IMR-90 (cell line): ENCODE results near the gene CLRN3. TPM values are rescaled to one million over a fixed set of nuclear protein-coding genes. Genes with fewer than 3 reads are reported as not detected.

Experiments used
- ATAC-seq: fragments of 200-7000 bp; cut with Tn5 transposase; 2 replicates; pipeline ENCODE4 v1.9.1; 2020; ENCODE audit warnings: low read depth, mild to moderate bottlenecking, moderate library complexity
- BruUV-seq: library from RNA; stranded (reverse); fragments of 400-500 nt; replicated peaks from 2 replicates; lab custom pipeline; 2021; lab: Mats Ljungman, UMichigan
- CTCF ChIA-PET: fragments of 300-600 bp; formaldehyde crosslinking; extraction: SDS; loops from one replicate; lab custom pipeline; 2021; ENCODE audit warnings: antibody characterized with exemption; lab: Yijun Ruan, JAX
- POLR2A ChIA-PET: fragments of 300-600 bp; sonication (Branson Sonifier 250); formaldehyde crosslinking; loops from one replicate; lab custom pipeline; 2022; ENCODE audit warnings: antibody characterized with exemption; ENCODE audit not compliant: unreplicated experiment; lab: Charles Lee
- DNase-seq: peaks from one replicate; pipeline ENCODE4 v3.0.0; 2013
- H2AFZ ChIP-seq: replicated peaks from 2 replicates; pipeline ENCODE3; 2013; ENCODE audit warnings: low read length, mild to moderate bottlenecking; ENCODE audit not compliant: poor library complexity
- H2AK5ac ChIP-seq: 2 replicates; pipeline ENCODE4 v1.6.1; 2013; ENCODE audit warnings: low read depth, low read length, inconsistent platforms
- H2AK9ac ChIP-seq: replicated peaks from 2 replicates; pipeline ENCODE3; 2013; ENCODE audit warnings: mild to moderate bottlenecking, low read depth, low read length, moderate library complexity; ENCODE audit not compliant: poor library complexity
- H2BK120ac ChIP-seq: 2 replicates; pipeline ENCODE4 v1.6.1; 2013; ENCODE audit warnings: low read depth, low read length, inconsistent platforms
- H2BK15ac ChIP-seq: 3 replicates; pipeline ENCODE4 v1.6.1; 2013; ENCODE audit warnings: low read depth, low read length, inconsistent platforms
- H2BK20ac ChIP-seq: 2 replicates; pipeline ENCODE4 v1.6.1; 2013; ENCODE audit warnings: low read depth, mild to moderate bottlenecking, inconsistent platforms, low read length, moderate library complexity
- H2BK5ac ChIP-seq: 2 replicates; pipeline ENCODE4 v1.6.1; 2013; ENCODE audit warnings: mild to moderate bottlenecking, low read depth, low read length, inconsistent platforms; ENCODE audit not compliant: poor library complexity, severe bottlenecking
- H3K14ac ChIP-seq: replicated peaks from 2 replicates; pipeline ENCODE4 v1.6.1; 2013; ENCODE audit warnings: low read depth, low read length, inconsistent platforms
- H3K18ac ChIP-seq: 2 replicates; pipeline ENCODE4 v1.6.1; 2013; ENCODE audit warnings: low read depth, low read length, control low read depth
- H3K23ac ChIP-seq: 2 replicates; pipeline ENCODE4 v1.6.1; 2013; ENCODE audit warnings: low read depth, low read length, inconsistent platforms
- H3K27ac ChIP-seq: 2 replicates; pipeline ENCODE4 v1.5.1; 2013; ENCODE audit warnings: mild to moderate bottlenecking, control low read depth, low read length; ENCODE audit not compliant: insufficient read depth
- H3K27me3 ChIP-seq: 2 replicates; pipeline ENCODE4 v1.6.1; 2013; ENCODE audit warnings: low read length; ENCODE audit not compliant: control insufficient read depth, insufficient read depth
- H3K36me3 ChIP-seq: 2 replicates; pipeline ENCODE4 v1.6.1; 2013; ENCODE audit warnings: low read length, mixed read lengths; ENCODE audit not compliant: control insufficient read depth, insufficient read depth
- H3K4ac ChIP-seq: 2 replicates; pipeline ENCODE4 v1.6.1; 2013; ENCODE audit warnings: low read depth, low read length, inconsistent platforms
- H3K4me1 ChIP-seq: 2 replicates; pipeline ENCODE4 v1.6.1; 2013; ENCODE audit warnings: low read length, mixed read lengths; ENCODE audit not compliant: control insufficient read depth, insufficient read depth
- H3K4me2 ChIP-seq: 2 replicates; pipeline ENCODE4 v1.6.1; 2013; ENCODE audit warnings: low read depth, mild to moderate bottlenecking, control low read depth, low read length, moderate library complexity
- H3K4me3 ChIP-seq: 2 replicates; pipeline ENCODE4 v1.5.1; 2013; ENCODE audit warnings: low read depth, mild to moderate bottlenecking, control low read depth, low read length, moderate library complexity; ENCODE audit not compliant: insufficient read depth
- H3K56ac ChIP-seq: 2 replicates; pipeline ENCODE4 v1.6.1; 2013; ENCODE audit warnings: low read length, inconsistent platforms; ENCODE audit not compliant: insufficient read depth; ENCODE audit errors: extremely low read depth
- H3K79me1 ChIP-seq, 2 experiments: 2 replicates each; pipeline ENCODE4 v1.6.1; 2013; ENCODE audit warnings: low read length in 2 of 2, inconsistent platforms in 1 of 2, low read depth in 1 of 2
- H3K9ac ChIP-seq: 2 replicates; pipeline ENCODE4 v1.6.1; 2013; ENCODE audit warnings: low read depth, low read length, control low read depth
- H3K9me1 ChIP-seq: 2 replicates; pipeline ENCODE4 v1.6.1; 2013; ENCODE audit warnings: low read length, inconsistent platforms; ENCODE audit not compliant: insufficient read depth
- H3K9me3 ChIP-seq: 2 replicates; pipeline ENCODE4 v1.6.1; 2013; ENCODE audit warnings: low read length; ENCODE audit not compliant: control insufficient read depth, insufficient read depth
- H4K20me1 ChIP-seq: 2 replicates; pipeline ENCODE4 v1.6.1; 2013; ENCODE audit warnings: low read length, inconsistent platforms; ENCODE audit not compliant: insufficient read depth
- H4K5ac ChIP-seq: 2 replicates; pipeline ENCODE4 v1.6.1; 2013; ENCODE audit warnings: mild to moderate bottlenecking, low read depth, low read length, control low read depth
- H4K8ac ChIP-seq, 2 experiments: 2 replicates each; pipeline ENCODE4 v1.6.1; 2013; ENCODE audit warnings: low read depth in 2 of 2, low read length in 2 of 2, control low read depth in 1 of 2, inconsistent platforms in 1 of 2
- H4K91ac ChIP-seq: 2 replicates; pipeline ENCODE4 v1.6.1; 2013; ENCODE audit warnings: low read depth, low read length, inconsistent platforms; ENCODE audit not compliant: insufficient read depth
- FOS ChIP-seq: fragments of 150-350 bp; IDR thresholded peaks from 2 replicates; pipeline ENCODE4 v1.6.1; 2016; ENCODE audit warnings: low read depth, low read length
- MAZ ChIP-seq: IDR thresholded peaks from 2 replicates; pipeline ENCODE4 v1.6.1; 2012; ENCODE audit warnings: low read depth, mild to moderate bottlenecking, low read length, improper control_type of control experiment, moderate library complexity, borderline replicate concordance
- WGBS, 2 experiments: methylation state at CpG; one replicate each; pipeline versions ENCODE4 v1.1.5 to v1.1.7; 2013; ENCODE audit warnings: missing lambda C conversion rate in 2 of 2; ENCODE audit not compliant: insufficient read length in 1 of 2; ENCODE audit errors: extremely low coverage in 2 of 2; 5-methylcytosine and 5-hydroxymethylcytosine counted together
- dilution Hi-C: fragments of 300-500 bp; cut with HindIII; formaldehyde crosslinking; loops from one replicate; pipeline ENCODE4 v1.14.3; 2018; ENCODE audit warnings: low sequenced_read_pairs; ENCODE audit not compliant: unreplicated experiment
- in situ Hi-C: fragments of 300-500 bp; cut with MboI; formaldehyde crosslinking; loops from 3 replicates; pipeline ENCODE4 v1.14.3; 2019; ENCODE audit warnings: low sequenced_read_pairs, inconsistent platforms, mixed read lengths
- intact Hi-C: fragments of 100-400 bp; cut with micrococcal nuclease; formaldehyde crosslinking; loops from 2 replicates; pipeline ENCODE4 v1.10.0; 2022
- polyA plus RNA-seq, 3 experiments: library from polyadenylated mRNA; depleted of rRNA; stranded (reverse); fragments of >200 nt; gene quantifications; 2 replicates each; pipeline ENCODE4 v1.2.3, GENCODE V29; 2012; ENCODE audit warnings: low replicate concordance in 1 of 3
- total RNA-seq: library from RNA; depleted of rRNA; stranded (reverse); fragments of >200 nt; gene quantifications from 2 replicates; pipeline ENCODE4 v1.2.3, GENCODE V29; 2012

Gene CLRN3
- total and polyA plus RNA-seq, 2 of the 4 experiments (the other 2 are of a cell fraction): not detected

DNA sequence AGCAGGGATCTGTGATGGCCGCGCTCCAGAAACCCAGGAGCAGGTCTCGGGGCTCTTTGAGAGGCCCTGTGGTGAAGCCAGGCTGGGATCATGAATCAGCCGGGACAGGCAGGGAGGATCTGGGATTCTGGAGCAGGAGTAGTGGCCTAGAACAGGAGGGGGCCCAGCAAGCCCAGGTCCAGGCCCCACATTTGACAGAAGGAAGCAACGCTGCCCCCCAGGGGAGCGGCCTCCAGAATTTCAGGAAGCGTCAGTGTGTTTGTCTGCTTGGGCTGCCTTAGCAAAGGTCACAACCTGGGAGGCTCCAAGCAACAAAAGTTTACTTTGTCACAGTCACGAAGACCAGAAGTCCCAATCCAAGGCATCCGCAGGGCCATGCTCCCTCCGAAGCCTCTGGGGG, 36.8 kb downstream of the CLRN3 start:
- Histone ChIP-seq H2BK5ac (no peak overlapping the region), H3K36me3 (no peaks in the 10 kb centered on the region), H3K14ac (no peak overlapping the region), H3K4ac (no peak overlapping the region), H4K8ac (no peak overlapping the region), H3K4me1 (no peaks in the 10 kb centered on the region), H4K91ac (no peak overlapping the region), H2AFZ (no peak overlapping the region), H2AK5ac (no peak overlapping the region), H2BK120ac (no peak overlapping the region), H3K4me2 (no peak overlapping the region), H4K5ac (no peak overlapping the region), H3K79me1 (no peaks in the 10 kb centered on the region), H3K56ac (no peak overlapping the region), H3K9me3 (no peaks in the 10 kb centered on the region), H3K18ac (no peak overlapping the region), H3K4me3 (no peak overlapping the region), H4K20me1 (no peaks in the 10 kb centered on the region), H2BK15ac (no peak overlapping the region), H3K9ac (no peak overlapping the region), H3K27me3 (no peaks in the 10 kb centered on the region), H2AK9ac (no peak overlapping the region), H3K9me1 (no peaks in the 10 kb centered on the region), H2BK20ac (no peak overlapping the region), H3K23ac (no peak overlapping the region), H3K27ac (no peak overlapping the region)
- ChIA-PET CTCF (no interaction called here), POLR2A (no interaction called here)
- intact Hi-C loops: loop anchor here (10.0 kb wide), 2 partner anchors 361 to 771 kb away; no protein-coding TSS in a partner anchor
- BruUV-seq: no TSS peak
- DNase-seq: no peak
- in situ Hi-C loops: no loop called here
- 92% methylated on average over 2 of the region's 10 CpGs; no CpG with 5 or more reads in 1 of the 2 experiments for WGBS, 2 experiments
- dilution Hi-C loops: no loop called here
- TF ChIP-seq FOS: no peak
- TF ChIP-seq MAZ: no peak
- ATAC-seq: no peak
